ENCODE results near the gene DTD2. TPM values are rescaled to one million over a fixed set of nuclear protein-coding genes. Genes with fewer than 3 reads are reported as not detected.

The DTD2 gene
- total RNA-seq, 2 donors from 2014 or later: 12.7 to 14.9 TPM

GRCh38 chr14:31420319-31421111, 36.8 kb downstream of the DTD2 start, which contains the start of gene HEATR5A:
Gene HEATR5A, minus strand, starts transcription at chr14:31420550. Its CDS starts 17,575 bp downstream, at chr14:31402975.
- Histone ChIP-seq H3K36me3 (ENCODE audit: control insufficient read depth, insufficient read depth, low read length) (no peaks in the 10 kb centered on the region), H3K27ac (ENCODE audit: low read depth, low read length) (peak within 1 kb of the TSS; percentile 80), H3K9ac (ENCODE audit: extremely low read depth, low read length, poor library complexity, severe bottlenecking) (peak within 1 kb of the TSS; percentile 75), H3K27me3 (ENCODE audit: control insufficient read depth, insufficient read depth, low read length, poor library complexity, severe bottlenecking) (no peaks in the 10 kb centered on the region), H3K4me1 (ENCODE audit: control insufficient read depth, insufficient read depth, low read length) (no peaks in the 10 kb centered on the region), H3K4me3 (ENCODE audit: low read length) (peak within 1 kb of the TSS; percentile 97), H3K9me3 (ENCODE audit: control insufficient read depth, low read length) (no peaks in the 10 kb centered on the region)
- Mint-ChIP-seq H3K36me3 (ENCODE audit: low read depth) (peaks cover 3% of the 10 kb centered on the region), H3K27ac (peak within 1 kb of the TSS; percentile 95), H3K4me3 (peak within 1 kb of the TSS; percentile 94), H3K4me1 (peaks cover 11% of the 10 kb centered on the region), H3K9me3 (no peaks in the 10 kb centered on the region), H3K27me3 (ENCODE audit: insufficient read depth) (no peaks in the 10 kb centered on the region)
- 5 to 9% methylated on average over 26 to 56 of the region's 56 CpGs for WGBS, 2 experiments (ENCODE audit: insufficient coverage in 1 of 2, insufficient read length in 1 of 2)
- peak; percentile 48 for TF ChIP-seq CTCF (conservative IDR thresholded peaks at IDR 0.05)
- peak; percentile 98 for DNase-seq

GRCh38 chr14:31419967-31420318, 37.4 kb downstream of the DTD2 start:
- WGBS, 2 experiments (ENCODE audit: insufficient coverage in 1 of 2, insufficient read length in 1 of 2): 0% methylated on average over 17 to 33 of the region's 33 CpGs
- no peaks in the 10 kb centered on the region for H3K9me3 Mint-ChIP-seq
- Histone ChIP-seq H3K36me3 (ENCODE audit: control insufficient read depth, insufficient read depth, low read length) (no peaks in the 10 kb centered on the region), H3K9me3 (ENCODE audit: control insufficient read depth, low read length) (no peaks in the 10 kb centered on the region), H3K4me3 (ENCODE audit: low read length) (peak overlapping the region; percentile 97), H3K27me3 (ENCODE audit: control insufficient read depth, insufficient read depth, low read length, poor library complexity, severe bottlenecking) (no peaks in the 10 kb centered on the region), H3K27ac (ENCODE audit: low read depth, low read length) (peak overlapping the region; percentile 80), H3K4me1 (ENCODE audit: control insufficient read depth, insufficient read depth, low read length) (no peaks in the 10 kb centered on the region), H3K9ac (ENCODE audit: extremely low read depth, low read length, poor library complexity, severe bottlenecking) (peak overlapping the region; percentile 75)
- DNase-seq: peak; percentile 91
- H3K27ac Mint-ChIP-seq: peak overlapping the region; percentile 95
- peaks cover 3% of the 10 kb centered on the region for H3K36me3 Mint-ChIP-seq (ENCODE audit: low read depth)
- H3K4me1 Mint-ChIP-seq: peaks cover 11% of the 10 kb centered on the region
- TF ChIP-seq CTCF (conservative IDR thresholded peaks at IDR 0.05): no peak
- H3K4me3 Mint-ChIP-seq: peak overlapping the region; percentile 94
- no peaks in the 10 kb centered on the region for H3K27me3 Mint-ChIP-seq (ENCODE audit: insufficient read depth)

GRCh38 chr14:31419179-31419966, 37.9 kb downstream of the DTD2 start:
- H3K4me3 Mint-ChIP-seq: peak overlapping the region; percentile 94
- peak overlapping the region; percentile 97 for H3K4me3 ChIP-seq (ENCODE audit: low read length)
- peak overlapping the region; percentile 75 for H3K9ac ChIP-seq (ENCODE audit: extremely low read depth, low read length, poor library complexity, severe bottlenecking)
- peaks cover 3% of the 10 kb centered on the region for H3K36me3 Mint-ChIP-seq (ENCODE audit: low read depth)
- no peaks in the 10 kb centered on the region for H3K9me3 ChIP-seq (ENCODE audit: control insufficient read depth, low read length)
- H3K27me3 ChIP-seq (ENCODE audit: control insufficient read depth, insufficient read depth, low read length, poor library complexity, severe bottlenecking): no peaks in the 10 kb centered on the region
- no peaks in the 10 kb centered on the region for H3K27me3 Mint-ChIP-seq (ENCODE audit: insufficient read depth)
- no peak for TF ChIP-seq CTCF (conservative IDR thresholded peaks at IDR 0.05)
- H3K36me3 ChIP-seq (ENCODE audit: control insufficient read depth, insufficient read depth, low read length): no peaks in the 10 kb centered on the region
- peak overlapping the region; percentile 87 for H3K27ac Mint-ChIP-seq
- no peaks in the 10 kb centered on the region for H3K9me3 Mint-ChIP-seq
- WGBS, 2 experiments (ENCODE audit: insufficient coverage in 1 of 2, insufficient read length in 1 of 2): 16 to 82% methylated on average over 2 to 9 of the region's 9 CpGs
- no peak for DNase-seq
- H3K27ac ChIP-seq (ENCODE audit: low read depth, low read length): peak overlapping the region; percentile 80
- H3K4me1 Mint-ChIP-seq: peaks cover 11% of the 10 kb centered on the region
- no peaks in the 10 kb centered on the region for H3K4me1 ChIP-seq (ENCODE audit: control insufficient read depth, insufficient read depth, low read length)
